ENCODE data around the gene TRIM67. TPM values are rescaled to one million over a fixed set of nuclear protein-coding genes. Genes with fewer than 3 reads are reported as not detected.

TRIM67 gene
- total RNA-seq, 1 donor from 2014 or later, result not detected

DNA sequence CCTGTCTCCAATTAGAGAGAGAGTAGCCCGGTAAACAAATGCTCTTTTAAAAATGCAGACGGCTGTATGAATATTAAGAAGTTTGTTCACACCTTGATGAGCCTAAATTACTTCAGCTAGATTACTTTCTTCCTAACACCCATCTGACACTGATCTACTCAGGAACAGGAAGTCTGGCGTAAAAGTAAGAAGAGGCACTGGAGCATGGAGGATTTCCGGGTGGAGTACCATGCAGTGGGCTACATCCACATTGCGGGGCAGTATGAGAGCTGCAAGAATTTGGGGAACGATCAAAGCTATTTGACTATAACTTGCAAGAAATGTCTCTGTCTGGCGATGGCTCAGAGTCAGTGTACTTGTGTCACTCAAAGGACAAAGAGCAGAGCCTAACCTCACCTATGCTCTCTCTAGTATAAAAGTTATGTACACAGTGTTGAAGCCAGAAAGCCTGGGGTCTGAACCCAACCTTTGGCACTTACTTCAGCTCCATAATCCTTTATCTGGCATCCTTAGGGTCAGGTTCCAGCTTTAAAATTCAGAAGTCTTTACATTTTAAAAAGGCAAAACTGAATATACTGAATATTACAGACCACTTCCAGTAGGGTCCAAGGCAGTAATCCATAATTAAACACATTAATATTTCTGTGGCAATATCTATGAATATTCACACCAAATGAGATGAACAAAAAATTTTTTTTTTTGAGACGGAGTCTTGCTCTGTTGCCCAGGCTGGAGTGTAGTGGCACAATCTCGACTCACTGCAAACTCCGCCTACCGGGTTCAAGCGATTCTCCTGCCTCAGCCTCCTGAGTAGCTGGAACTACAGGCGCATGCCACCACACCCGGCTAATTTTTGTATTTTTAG is 71.2 kb downstream of the TRIM67 start:
- no peak for DNase-seq (ENCODE audit: low read depth)
- H3K4me3 ChIP-seq (ENCODE audit: low read depth, low read length), result no peak overlapping the region
- TF ChIP-seq, protein P1, sequence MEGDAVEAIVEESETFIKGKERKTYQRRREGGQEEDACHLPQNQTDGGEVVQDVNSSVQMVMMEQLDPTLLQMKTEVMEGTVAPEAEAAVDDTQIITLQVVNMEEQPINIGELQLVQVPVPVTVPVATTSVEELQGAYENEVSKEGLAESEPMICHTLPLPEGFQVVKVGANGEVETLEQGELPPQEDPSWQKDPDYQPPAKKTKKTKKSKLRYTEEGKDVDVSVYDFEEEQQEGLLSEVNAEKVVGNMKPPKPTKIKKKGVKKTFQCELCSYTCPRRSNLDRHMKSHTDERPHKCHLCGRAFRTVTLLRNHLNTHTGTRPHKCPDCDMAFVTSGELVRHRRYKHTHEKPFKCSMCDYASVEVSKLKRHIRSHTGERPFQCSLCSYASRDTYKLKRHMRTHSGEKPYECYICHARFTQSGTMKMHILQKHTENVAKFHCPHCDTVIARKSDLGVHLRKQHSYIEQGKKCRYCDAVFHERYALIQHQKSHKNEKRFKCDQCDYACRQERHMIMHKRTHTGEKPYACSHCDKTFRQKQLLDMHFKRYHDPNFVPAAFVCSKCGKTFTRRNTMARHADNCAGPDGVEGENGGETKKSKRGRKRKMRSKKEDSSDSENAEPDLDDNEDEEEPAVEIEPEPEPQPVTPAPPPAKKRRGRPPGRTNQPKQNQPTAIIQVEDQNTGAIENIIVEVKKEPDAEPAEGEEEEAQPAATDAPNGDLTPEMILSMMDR (conservative IDR thresholded peaks at IDR 0.05; ENCODE audit: low read depth, low read length), result no peak

DNA sequence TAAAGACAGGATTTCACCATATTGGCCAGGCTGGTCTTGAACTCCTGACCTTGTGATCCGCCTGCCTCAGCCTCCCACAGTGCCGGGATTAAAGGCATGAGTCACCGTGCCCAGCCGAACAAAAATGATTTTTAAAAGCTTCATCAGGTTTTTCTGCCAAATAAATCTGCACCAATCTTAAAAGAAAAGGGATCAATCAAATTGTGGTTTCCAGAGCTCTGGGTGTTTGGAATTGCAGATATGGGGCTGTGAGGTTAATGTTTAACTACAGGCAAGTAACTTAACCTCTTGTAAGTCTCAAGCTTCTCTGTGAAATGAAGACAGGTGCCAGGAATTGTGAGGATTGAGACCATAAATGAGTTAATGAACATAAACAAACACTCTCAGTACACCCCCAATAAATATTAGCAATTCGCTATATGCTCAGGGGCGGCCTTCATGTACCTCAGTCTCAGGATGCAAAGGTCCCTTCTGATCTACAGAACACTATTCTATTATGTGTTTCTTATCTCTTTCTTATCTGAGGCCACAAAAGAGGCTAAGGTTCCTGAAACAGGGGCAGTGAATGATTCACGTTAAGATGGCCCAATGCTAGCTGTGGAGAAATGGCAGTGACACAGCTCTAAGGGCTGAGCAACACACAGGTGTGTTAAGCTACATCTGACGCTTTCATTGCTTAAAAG is 72.0 kb downstream of the TRIM67 start:
- no peak overlapping the region for H3K4me3 ChIP-seq (ENCODE audit: low read depth, low read length)
- TF ChIP-seq, protein P1 (conservative IDR thresholded peaks at IDR 0.05; ENCODE audit: low read depth, low read length), result no peak
- peak; percentile 33 for DNase-seq (ENCODE audit: low read depth)

DNA sequence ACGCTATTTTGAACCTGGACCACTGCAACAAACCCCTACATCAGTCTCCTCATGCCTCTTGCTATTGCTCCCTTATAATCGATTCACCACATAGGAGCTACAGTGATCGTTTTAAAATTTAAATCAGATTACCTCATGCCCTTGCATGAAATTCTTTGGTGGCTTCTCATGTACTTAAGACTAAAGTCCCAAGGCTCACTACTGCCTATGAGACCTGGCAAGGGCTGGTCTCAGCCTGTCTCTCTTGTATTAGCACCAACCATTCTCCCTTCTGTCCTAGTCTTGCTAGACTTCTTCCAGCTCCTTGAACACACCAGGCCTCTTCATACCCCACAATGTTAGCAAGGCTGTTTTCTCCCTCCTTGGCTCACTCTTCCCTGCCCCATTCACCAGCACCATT is 72.6 kb downstream of the TRIM67 start:
- H3K4me3 ChIP-seq (ENCODE audit: low read depth, low read length), result no peak overlapping the region
- TF ChIP-seq, protein P1 (conservative IDR thresholded peaks at IDR 0.05; ENCODE audit: low read depth, low read length), result no peak
- no peak for DNase-seq (ENCODE audit: low read depth)

DNA sequence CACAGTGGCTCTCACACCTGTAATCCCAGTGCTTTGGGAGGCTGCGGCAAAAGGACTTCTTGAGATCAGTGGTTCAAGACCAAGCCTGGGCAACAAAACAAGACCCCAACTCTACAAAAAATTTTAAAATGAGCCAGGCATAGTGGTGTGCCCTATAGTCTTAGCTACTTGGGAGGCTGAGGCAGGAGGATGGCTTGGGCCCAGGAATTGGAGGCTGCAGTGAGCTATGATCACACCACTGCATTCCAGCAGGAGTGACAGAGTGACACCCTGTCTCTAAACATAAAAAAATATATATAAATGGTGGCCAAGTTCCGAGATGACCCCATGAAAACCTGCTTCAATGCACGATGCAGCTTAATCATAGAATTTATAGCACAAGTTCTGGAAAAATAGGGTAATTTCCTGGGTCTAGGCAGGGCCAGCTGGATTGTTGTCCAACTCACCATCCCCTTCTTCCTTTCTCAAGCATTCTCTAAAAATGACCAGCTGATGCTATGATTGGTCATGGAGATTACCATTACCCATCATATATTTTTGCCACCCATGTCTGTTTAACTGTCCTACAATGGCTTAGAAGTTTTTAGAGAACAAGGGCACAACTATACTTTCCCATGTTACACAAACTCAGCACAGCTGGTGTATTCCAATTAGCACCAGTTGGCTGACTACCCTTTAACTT is 73.8 kb downstream of the TRIM67 start:
- no peak for DNase-seq (ENCODE audit: low read depth)
- H3K4me3 ChIP-seq (ENCODE audit: low read depth, low read length), result no peak overlapping the region
- TF ChIP-seq, protein P1 (conservative IDR thresholded peaks at IDR 0.05; ENCODE audit: low read depth, low read length), result no peak

DNA sequence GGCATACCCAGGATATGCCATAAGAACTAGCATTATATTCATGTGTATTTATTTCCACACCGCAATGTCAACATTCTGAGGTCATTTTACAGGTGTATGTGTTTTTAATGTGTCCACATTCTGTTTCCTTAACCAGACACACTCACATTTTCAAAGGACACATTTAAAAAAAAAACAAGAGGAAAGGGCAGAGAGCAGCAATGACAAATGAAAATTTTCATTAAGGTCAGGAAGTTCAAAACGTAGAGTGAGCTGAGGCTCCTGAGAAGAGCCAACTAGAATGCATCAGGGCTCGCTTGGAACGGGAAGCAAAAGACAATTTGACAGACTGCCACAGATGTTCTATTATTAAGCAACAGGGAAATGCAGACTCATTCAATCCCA is 74.3 kb downstream of the TRIM67 start:
- DNase-seq (ENCODE audit: low read depth), result no peak
- no peak overlapping the region for H3K4me3 ChIP-seq (ENCODE audit: low read depth, low read length)
- TF ChIP-seq, protein P1 (conservative IDR thresholded peaks at IDR 0.05; ENCODE audit: low read depth, low read length), result no peak

DNA sequence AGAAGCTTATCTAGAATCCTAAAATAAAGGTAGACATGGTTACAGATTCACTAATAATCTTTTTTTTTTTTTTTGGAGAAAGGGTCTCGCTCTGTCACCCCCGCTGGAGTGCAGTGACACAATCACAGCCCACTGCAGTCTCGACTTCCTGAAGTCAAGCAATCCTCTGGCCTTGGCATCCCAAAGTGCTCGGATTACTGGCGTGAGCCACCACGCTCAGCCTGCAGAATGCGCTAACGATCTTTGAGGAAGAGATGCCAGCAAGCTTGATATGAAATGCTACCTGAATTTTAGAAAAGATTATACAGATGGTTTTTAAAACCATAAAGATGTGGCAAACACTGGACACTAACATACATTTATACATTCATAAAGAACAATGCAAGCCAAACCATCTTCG is 75.1 kb downstream of the TRIM67 start:
- TF ChIP-seq, protein P1 (conservative IDR thresholded peaks at IDR 0.05; ENCODE audit: low read depth, low read length), result no peak
- H3K4me3 ChIP-seq (ENCODE audit: low read depth, low read length), result no peak overlapping the region
- DNase-seq (ENCODE audit: low read depth), result no peak
